Upper lobe of right lung (tissue), 1 donor: ENCODE results near the gene SLC7A1. TPM values are rescaled to one million over a fixed set of nuclear protein-coding genes. Genes with fewer than 3 reads are reported as not detected.

Experiments
- ATAC-seq: fragments of 200-7000 bp; cut with Tn5 transposase; one replicate; pipeline ENCODE4 v1.9.1; 2020; ENCODE audit warnings: mild to moderate bottlenecking, moderate library complexity
- DNase-seq: peaks from one replicate; pipeline ENCODE4 v3.0.0-alpha.2; 2020
- H3K27ac ChIP-seq: fragments of 200-600 bp; one replicate; pipeline ENCODE4 v1.8.0; 2022
- H3K27me3 ChIP-seq: fragments of 200-600 bp; one replicate; pipeline ENCODE4 v1.8.0; 2022; ENCODE audit warnings: mild to moderate bottlenecking
- H3K36me3 ChIP-seq: fragments of 200-600 bp; one replicate; pipeline ENCODE4 v1.8.0; 2022
- H3K4me1 ChIP-seq: fragments of 200-600 bp; one replicate; pipeline ENCODE4 v1.8.0; 2022
- H3K4me3 ChIP-seq: fragments of 200-600 bp; one replicate; pipeline ENCODE4 v1.8.0; 2022; ENCODE audit warnings: mild to moderate bottlenecking
- H3K9me3 ChIP-seq: fragments of 200-600 bp; one replicate; pipeline ENCODE4 v1.8.0; 2022
- intact Hi-C: fragments of 100-400 bp; cut with DNase I; formaldehyde crosslinking; loops from one replicate; pipeline ENCODE4 v1.11.0; 2022
- total RNA-seq: library from RNA; stranded (reverse); fragmentation: NEBNext Ultra II Directional; extraction: Animal tissue kit (Norgen Biotek cat#: 25700); gene quantifications from one replicate; pipeline ENCODE4 v1.2.1, GENCODE V29; 2021
- TF ChIP-seq, protein P1 (sequence below): fragments of 200-600 bp; IDR thresholded peaks from one replicate; pipeline ENCODE4 v1.8.0; 2022; ENCODE audit warnings: antibody characterized with exemption
- donor health status: DM: no; HTN: yes; CAD: no; lungs with severe emphysema.

Gene SLC7A1
- total RNA-seq, 1 donor from 2014 or later, result 30.2 TPM

DNA sequence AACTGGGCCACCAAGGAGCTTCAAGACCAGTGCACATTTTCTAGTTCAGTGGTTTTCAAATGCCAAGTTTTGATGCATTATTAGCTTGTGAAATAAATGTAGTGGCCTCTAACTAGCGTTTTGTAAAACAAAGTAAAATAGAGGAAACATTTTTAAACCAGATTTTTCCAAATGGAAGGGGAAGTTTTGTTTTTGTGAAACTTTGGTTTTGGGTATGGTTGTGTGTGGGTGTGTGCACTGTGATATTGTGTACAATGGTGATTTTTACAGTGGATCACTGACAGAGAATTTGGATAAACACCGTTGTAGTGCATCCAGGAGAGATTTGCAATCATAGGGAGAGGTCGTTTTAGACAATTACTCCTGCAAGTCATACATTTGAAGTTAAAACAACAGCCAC lies 108.9 kb downstream of the SLC7A1 start:
- TF ChIP-seq, protein P1, sequence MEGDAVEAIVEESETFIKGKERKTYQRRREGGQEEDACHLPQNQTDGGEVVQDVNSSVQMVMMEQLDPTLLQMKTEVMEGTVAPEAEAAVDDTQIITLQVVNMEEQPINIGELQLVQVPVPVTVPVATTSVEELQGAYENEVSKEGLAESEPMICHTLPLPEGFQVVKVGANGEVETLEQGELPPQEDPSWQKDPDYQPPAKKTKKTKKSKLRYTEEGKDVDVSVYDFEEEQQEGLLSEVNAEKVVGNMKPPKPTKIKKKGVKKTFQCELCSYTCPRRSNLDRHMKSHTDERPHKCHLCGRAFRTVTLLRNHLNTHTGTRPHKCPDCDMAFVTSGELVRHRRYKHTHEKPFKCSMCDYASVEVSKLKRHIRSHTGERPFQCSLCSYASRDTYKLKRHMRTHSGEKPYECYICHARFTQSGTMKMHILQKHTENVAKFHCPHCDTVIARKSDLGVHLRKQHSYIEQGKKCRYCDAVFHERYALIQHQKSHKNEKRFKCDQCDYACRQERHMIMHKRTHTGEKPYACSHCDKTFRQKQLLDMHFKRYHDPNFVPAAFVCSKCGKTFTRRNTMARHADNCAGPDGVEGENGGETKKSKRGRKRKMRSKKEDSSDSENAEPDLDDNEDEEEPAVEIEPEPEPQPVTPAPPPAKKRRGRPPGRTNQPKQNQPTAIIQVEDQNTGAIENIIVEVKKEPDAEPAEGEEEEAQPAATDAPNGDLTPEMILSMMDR, result no peak

DNA sequence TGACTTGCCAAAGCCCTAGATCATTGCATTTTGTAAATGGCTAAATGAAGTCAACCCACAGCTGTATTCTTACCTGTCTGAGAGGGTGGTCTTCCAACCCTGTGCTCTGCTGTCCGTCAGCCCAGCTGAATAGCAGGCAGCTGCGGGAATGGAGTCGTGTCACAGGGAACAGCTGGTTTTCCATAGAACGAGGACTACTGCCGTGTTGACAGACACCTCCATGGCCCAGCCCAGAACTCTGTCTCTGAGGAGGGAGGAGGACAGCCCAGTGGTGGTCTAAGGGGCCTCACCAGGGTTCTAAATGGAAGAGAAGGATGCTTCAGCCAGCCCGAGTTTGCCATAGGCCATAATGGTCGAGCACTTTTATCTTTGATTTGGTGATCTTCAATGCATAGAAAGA lies 110.7 kb downstream of the SLC7A1 start:
- intact Hi-C loops, result no loop called here
- TF ChIP-seq, protein P1, result no peak
- no peaks in the 10 kb centered on the region for H3K36me3 ChIP-seq
- H3K9me3 ChIP-seq, result no peaks in the 10 kb centered on the region
- H3K27me3 ChIP-seq, result peaks cover 8% of the 10 kb centered on the region
- no peaks in the 10 kb centered on the region for H3K4me1 ChIP-seq
- no peak overlapping the region for H3K27ac ChIP-seq
- ATAC-seq (no peak), DNase-seq (no peak)
- no peak overlapping the region for H3K4me3 ChIP-seq

More for the DNA sequence above, 108.9 kb downstream of the SLC7A1 start:
- H3K4me3 ChIP-seq, result no peak overlapping the region
- H3K36me3 ChIP-seq, result no peaks in the 10 kb centered on the region
- H3K27me3 ChIP-seq, result peaks cover 8% of the 10 kb centered on the region
- no peak for DNase-seq
- no peaks in the 10 kb centered on the region for H3K4me1 ChIP-seq
- H3K27ac ChIP-seq, result no peak overlapping the region
- H3K9me3 ChIP-seq, result no peaks in the 10 kb centered on the region
- ATAC-seq, result no peak
- intact Hi-C loops, result no loop called here

- H3K4me1 ChIP-seq, result no peaks in the 10 kb centered on the region
- H3K27me3 ChIP-seq, result peaks cover 3% of the 10 kb centered on the region
- H3K4me3 ChIP-seq, result no peak overlapping the region
- no peak overlapping the region for H3K27ac ChIP-seq
- ATAC-seq (no peak), DNase-seq (no peak)
- no peaks in the 10 kb centered on the region for H3K36me3 ChIP-seq
- intact Hi-C loops, result no loop called here
- TF ChIP-seq, protein P1, result no peak
- H3K9me3 ChIP-seq, result no peaks in the 10 kb centered on the region
Measured at GRCh38 chr13:29484236-29484635, 111.3 kb downstream of the SLC7A1 start.

GRCh38 chr13:29483623-29484022 lies 111.9 kb downstream of the SLC7A1 start:
- intact Hi-C loops, result no loop called here
- H3K27ac ChIP-seq, result no peak overlapping the region
- no peak for DNase-seq
- no peaks in the 10 kb centered on the region for H3K9me3 ChIP-seq
- ATAC-seq, result no peak
- no peaks in the 10 kb centered on the region for H3K4me1 ChIP-seq
- TF ChIP-seq, protein P1, result no peak
- H3K27me3 ChIP-seq, result no peaks in the 10 kb centered on the region
- H3K4me3 ChIP-seq, result no peak overlapping the region
- no peaks in the 10 kb centered on the region for H3K36me3 ChIP-seq

- no peaks in the 10 kb centered on the region for H3K9me3 ChIP-seq
- no peaks in the 10 kb centered on the region for H3K27me3 ChIP-seq
- ATAC-seq, result peak; percentile 38
- no peaks in the 10 kb centered on the region for H3K4me1 ChIP-seq
- H3K36me3 ChIP-seq, result no peaks in the 10 kb centered on the region
- H3K4me3 ChIP-seq, result no peak overlapping the region
- TF ChIP-seq, protein P1, result no peak
- intact Hi-C loops, result no loop called here
- no peak overlapping the region for H3K27ac ChIP-seq
- peak; percentile 78 for DNase-seq
Measured at GRCh38 chr13:29483211-29483610, 112.3 kb downstream of the SLC7A1 start.

DNA sequence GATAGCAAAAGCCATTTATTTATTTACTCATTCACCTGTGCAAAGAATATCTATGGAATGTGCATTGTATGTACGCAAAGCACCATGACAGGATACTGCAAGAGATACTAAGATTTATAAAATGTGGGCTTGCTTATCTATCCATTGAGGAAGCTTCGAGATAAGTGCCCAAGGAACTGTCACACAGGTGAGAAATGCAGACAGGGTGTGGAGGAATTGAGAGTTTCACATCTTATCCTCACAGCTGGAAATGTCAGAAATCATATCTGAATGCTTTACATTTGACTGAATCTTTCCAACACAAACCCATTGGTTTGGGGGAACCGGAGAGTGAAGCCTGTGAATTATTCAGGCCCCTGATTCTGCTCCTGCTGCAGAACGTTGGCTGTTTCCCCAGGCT lies 113.0 kb downstream of the SLC7A1 start:
- Histone ChIP-seq H3K27ac (no peak overlapping the region), H3K27me3 (peaks cover 4% of the 10 kb centered on the region), H3K36me3 (no peaks in the 10 kb centered on the region), H3K9me3 (no peaks in the 10 kb centered on the region), H3K4me1 (no peaks in the 10 kb centered on the region), H3K4me3 (no peak overlapping the region)
- TF ChIP-seq, protein P1, result no peak
- ATAC-seq (no peak), DNase-seq (no peak)
- intact Hi-C loops, result no loop called here
